Glutamatergic neuron (in vitro differentiated cells): ENCODE measurements around the gene BASP1. TPM values are rescaled to one million over a fixed set of nuclear protein-coding genes. Genes with fewer than 3 reads are reported as not detected.
"Not testable (repeated sequence)": the region's sequence is repeated elsewhere in the genome, so short reads cannot be mapped to it uniquely, and the experiment has no call there.

Source experiments
- DNase-seq: peaks from one replicate; pipeline ENCODE4 v3.0.0; 2022
- H3K27ac Mint-ChIP-seq: one replicate; pipeline ENCODE4 v1.8.0; 2020; ENCODE audit warnings: mild to moderate bottlenecking, mixed read lengths, inconsistent platforms; ENCODE audit not compliant: unreplicated experiment
- H3K27me3 Mint-ChIP-seq: one replicate; pipeline ENCODE4 v1.8.0; 2020; ENCODE audit warnings: mild to moderate bottlenecking, moderate library complexity, mixed read lengths, inconsistent platforms; ENCODE audit not compliant: unreplicated experiment
- H3K36me3 Mint-ChIP-seq: one replicate; pipeline ENCODE4 v1.8.0; 2020; ENCODE audit warnings: mild to moderate bottlenecking, mixed read lengths, inconsistent platforms; ENCODE audit not compliant: unreplicated experiment
- H3K4me1 Mint-ChIP-seq: one replicate; pipeline ENCODE4 v1.8.0; 2020; ENCODE audit warnings: mild to moderate bottlenecking, low read depth, mixed read lengths, inconsistent platforms; ENCODE audit not compliant: unreplicated experiment
- H3K4me3 Mint-ChIP-seq: one replicate; pipeline ENCODE4 v1.8.0; 2020; ENCODE audit warnings: mild to moderate bottlenecking, mixed read lengths, inconsistent platforms; ENCODE audit not compliant: unreplicated experiment
- H3K9me3 Mint-ChIP-seq: one replicate; pipeline ENCODE4 v1.8.0; 2020; ENCODE audit warnings: mild to moderate bottlenecking, moderate library complexity, mixed read lengths, inconsistent platforms; ENCODE audit not compliant: unreplicated experiment
- total RNA-seq: library from RNA; stranded (reverse); fragmentation: NEBNext Ultra II Directional; extraction: Animal tissue kit (Norgen Biotek cat#: 25700); gene quantifications from one replicate; pipeline ENCODE4 v1.2.1, GENCODE V29; 2021; ENCODE audit not compliant: unreplicated experiment
- TF ChIP-seq, protein P1 (sequence below): fragments of 200-600 bp; sonication (generic); IDR thresholded peaks from one replicate; pipeline ENCODE4 v1.5.0; 2021; ENCODE audit not compliant: partially characterized antibody, unreplicated experiment

The BASP1 gene
- total RNA-seq, 1 donor from 2014 or later, result 832 TPM

DNA sequence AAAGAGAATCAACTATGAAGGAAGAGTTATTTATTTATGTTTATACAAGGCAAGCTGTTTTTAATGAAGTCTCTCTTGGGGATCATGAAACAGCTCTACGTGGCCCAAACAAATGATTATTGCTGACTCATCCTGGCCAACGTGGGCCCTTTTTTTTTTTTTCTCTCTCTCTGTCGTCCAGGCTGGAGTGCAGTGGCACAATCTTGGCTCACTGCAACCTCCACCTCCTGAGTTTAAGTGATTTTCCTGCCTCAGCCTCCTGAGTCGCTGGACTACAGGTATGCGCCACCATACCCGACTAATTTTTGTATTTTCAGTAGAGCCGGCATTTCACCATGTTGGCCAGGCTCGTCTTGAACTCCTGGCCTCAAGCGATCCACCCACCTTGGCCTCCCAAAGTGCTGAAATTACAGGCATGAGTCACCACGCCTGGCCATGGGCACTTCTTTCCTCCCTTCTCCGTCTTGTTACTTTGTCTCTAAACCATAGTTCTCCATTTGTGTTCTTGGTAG, 98.3 kb downstream of the BASP1 start:
- peak overlapping the region; percentile 93 for H3K27ac Mint-ChIP-seq
- DNase-seq, result no peak
- TF ChIP-seq, protein P1, sequence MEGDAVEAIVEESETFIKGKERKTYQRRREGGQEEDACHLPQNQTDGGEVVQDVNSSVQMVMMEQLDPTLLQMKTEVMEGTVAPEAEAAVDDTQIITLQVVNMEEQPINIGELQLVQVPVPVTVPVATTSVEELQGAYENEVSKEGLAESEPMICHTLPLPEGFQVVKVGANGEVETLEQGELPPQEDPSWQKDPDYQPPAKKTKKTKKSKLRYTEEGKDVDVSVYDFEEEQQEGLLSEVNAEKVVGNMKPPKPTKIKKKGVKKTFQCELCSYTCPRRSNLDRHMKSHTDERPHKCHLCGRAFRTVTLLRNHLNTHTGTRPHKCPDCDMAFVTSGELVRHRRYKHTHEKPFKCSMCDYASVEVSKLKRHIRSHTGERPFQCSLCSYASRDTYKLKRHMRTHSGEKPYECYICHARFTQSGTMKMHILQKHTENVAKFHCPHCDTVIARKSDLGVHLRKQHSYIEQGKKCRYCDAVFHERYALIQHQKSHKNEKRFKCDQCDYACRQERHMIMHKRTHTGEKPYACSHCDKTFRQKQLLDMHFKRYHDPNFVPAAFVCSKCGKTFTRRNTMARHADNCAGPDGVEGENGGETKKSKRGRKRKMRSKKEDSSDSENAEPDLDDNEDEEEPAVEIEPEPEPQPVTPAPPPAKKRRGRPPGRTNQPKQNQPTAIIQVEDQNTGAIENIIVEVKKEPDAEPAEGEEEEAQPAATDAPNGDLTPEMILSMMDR, result no peak
- peaks cover 10% of the 10 kb centered on the region for H3K9me3 Mint-ChIP-seq
- H3K27me3 Mint-ChIP-seq, result peaks cover 4% of the 10 kb centered on the region
- H3K4me3 Mint-ChIP-seq, result peak overlapping the region; percentile 69
- peaks cover 38% of the 10 kb centered on the region for H3K4me1 Mint-ChIP-seq
- no peaks in the 10 kb centered on the region for H3K36me3 Mint-ChIP-seq

DNA sequence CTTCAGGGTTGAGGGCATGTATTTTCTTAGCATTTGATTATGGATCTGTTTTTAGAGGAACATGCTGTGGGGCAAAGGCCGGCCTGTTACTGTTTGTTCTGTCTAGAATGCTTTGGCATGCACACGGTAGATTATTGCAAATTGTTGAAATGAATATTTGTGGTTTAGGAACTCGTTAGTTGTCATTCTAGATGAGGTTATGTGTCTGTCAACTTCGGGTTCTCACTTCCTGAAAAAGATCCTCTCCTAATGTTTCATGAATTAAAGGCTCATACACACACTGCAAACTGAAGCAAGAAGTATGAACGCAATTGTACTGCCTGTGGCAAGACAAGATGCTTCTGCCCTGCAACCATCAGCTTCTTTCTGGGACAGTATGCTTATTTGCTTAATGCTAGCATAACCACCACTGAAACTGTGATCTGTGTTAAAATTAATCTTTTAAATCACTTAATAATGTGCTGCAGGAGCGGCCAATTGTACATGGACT, 99.6 kb downstream of the BASP1 start:
- DNase-seq, result no peak
- Mint-ChIP-seq H3K27me3 (peaks cover 4% of the 10 kb centered on the region), H3K9me3 (peaks cover 10% of the 10 kb centered on the region), H3K27ac (peak overlapping the region; percentile 78), H3K36me3 (no peaks in the 10 kb centered on the region), H3K4me3 (peak overlapping the region; percentile 37), H3K4me1 (peaks cover 38% of the 10 kb centered on the region)
- TF ChIP-seq, protein P1, result no peak

DNA sequence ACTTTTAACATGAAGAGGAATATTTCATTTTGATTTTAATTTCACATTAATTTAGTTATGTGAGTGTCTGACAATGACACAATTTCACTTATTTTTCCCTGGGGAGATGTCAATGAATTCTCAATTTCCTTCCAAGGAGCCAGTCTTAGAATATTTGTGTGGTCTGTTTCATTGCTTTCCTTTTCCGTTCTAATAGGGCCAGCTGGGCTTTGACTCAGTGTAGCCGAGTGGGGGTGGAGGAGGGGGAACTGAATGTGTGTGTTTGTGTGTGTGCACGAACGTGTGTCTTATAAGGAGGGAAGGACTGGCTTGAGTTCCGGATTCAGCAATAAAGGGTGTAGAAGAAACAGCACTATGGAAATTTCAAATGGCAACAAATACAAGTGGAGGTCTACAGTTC, 100.0 kb downstream of the BASP1 start:
- peaks cover 35% of the 10 kb centered on the region for H3K4me1 Mint-ChIP-seq
- DNase-seq, result no peak
- H3K27ac Mint-ChIP-seq, result peak overlapping the region; percentile 57
- TF ChIP-seq, protein P1, result no peak
- peaks cover 4% of the 10 kb centered on the region for H3K27me3 Mint-ChIP-seq
- H3K36me3 Mint-ChIP-seq, result no peaks in the 10 kb centered on the region
- H3K9me3 Mint-ChIP-seq, result peaks cover 10% of the 10 kb centered on the region
- no peak overlapping the region for H3K4me3 Mint-ChIP-seq

DNA sequence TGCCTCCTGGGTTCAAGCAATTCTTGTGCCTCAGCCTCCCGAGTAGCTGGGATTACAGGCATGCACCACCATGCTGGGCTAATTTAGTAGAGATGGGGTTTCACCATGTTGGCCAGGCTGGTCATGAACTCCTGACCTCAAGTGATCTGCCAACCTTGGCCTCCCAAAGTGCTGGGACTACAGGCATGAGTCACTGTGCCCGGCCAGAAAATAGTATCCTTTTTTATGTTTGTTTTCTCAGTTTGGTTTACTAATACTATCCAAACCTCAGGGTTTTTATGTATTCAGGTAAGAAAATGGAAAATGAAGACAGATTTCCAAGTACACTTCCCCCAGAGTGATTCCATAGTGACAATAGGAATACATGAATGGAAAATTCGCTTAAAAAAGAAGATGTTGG, 101.7 kb downstream of the BASP1 start:
- H3K27ac Mint-ChIP-seq, H3K4me3 Mint-ChIP-seq, H3K36me3 Mint-ChIP-seq, H3K27me3 Mint-ChIP-seq, DNase-seq: not testable (repeated sequence)
- peaks cover 35% of the 10 kb centered on the region for H3K4me1 Mint-ChIP-seq
- peaks cover 10% of the 10 kb centered on the region for H3K9me3 Mint-ChIP-seq

DNA sequence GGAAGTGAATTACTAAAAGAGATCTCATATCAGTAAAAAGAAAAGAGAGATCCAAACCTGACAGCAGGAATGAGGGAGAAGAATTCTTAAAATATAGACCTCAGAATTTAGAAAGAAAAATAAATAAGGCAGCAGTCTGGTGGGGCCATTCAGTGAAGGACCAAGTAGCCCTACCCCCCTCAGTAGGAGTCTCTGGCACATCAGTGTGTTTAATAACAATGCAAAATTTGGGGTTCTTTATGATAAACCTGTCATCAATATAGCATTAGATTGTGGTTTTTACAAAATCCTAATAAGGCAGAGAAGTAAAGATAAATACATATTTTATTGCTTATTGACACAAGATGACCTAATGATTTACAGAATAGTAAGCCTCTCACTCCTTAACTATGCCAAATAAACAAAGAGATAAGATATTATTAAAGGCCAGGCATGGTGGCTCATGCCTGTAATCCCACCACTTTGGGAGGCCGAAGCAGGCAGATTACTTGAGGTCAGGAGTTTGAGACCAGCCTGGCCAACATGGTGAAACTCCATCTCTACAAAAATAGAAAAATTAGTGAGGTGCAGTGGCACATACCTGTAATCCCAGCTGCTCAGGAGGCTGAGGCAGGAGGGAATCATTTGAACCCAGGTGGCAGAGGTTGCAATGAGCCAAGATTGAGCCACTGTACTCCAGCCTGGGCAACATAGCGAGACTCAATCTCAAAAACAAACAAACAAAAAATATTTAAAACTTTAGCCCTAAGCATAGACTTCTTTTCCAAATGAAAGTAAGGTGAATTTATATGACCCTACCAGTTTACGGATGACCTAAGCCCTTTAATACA, 108.6 kb downstream of the BASP1 start:
- H3K27ac Mint-ChIP-seq, result no peak overlapping the region
- H3K36me3 Mint-ChIP-seq, result peaks cover 6% of the 10 kb centered on the region
- H3K27me3 Mint-ChIP-seq, result peaks cover 2% of the 10 kb centered on the region
- peaks cover 16% of the 10 kb centered on the region for H3K4me1 Mint-ChIP-seq
- no peaks in the 10 kb centered on the region for H3K9me3 Mint-ChIP-seq
- no peak overlapping the region for H3K4me3 Mint-ChIP-seq
- TF ChIP-seq, protein P1, result no peak
- DNase-seq, result no peak
